Measurements from ENCODE around the gene PHLDB1.

Gene PHLDB1

GRCh38 chr11:118622376-118623268 lies 15.2 kb downstream of the PHLDB1 start:
- H3K9ac ChIP-seq (ENCODE audit: low read depth, low read length): no peak overlapping the region
- H3K4me3 ChIP-seq (ENCODE audit: low read depth in 1 of 2, low read length in 2 of 2): no peak overlapping the region
- ATAC-seq (ENCODE audit: insufficient read depth, low read depth) (no peak), DNase-seq (no peak)
- peaks cover 14% of the 10 kb centered on the region for H3K27me3 ChIP-seq (ENCODE audit: insufficient read depth, low read length, poor library complexity)
- H2AFZ ChIP-seq (ENCODE audit: low read depth, low read length): no peak overlapping the region
- 0 out of 2 replicates have a peak overlapping the region, but pooled peaks have one; percentile 75 for H3K4me2 ChIP-seq (ENCODE audit: insufficient read depth, low read length)
- no peak overlapping the region for H3K27ac ChIP-seq (ENCODE audit: low read length)
- H3K79me2 ChIP-seq (ENCODE audit: insufficient read depth, low read length): no peaks in the 10 kb centered on the region
- no peaks in the 10 kb centered on the region for H3K9me3 ChIP-seq (ENCODE audit: insufficient read depth, low read length, severe bottlenecking)
- H4K20me1 ChIP-seq (ENCODE audit: insufficient read depth, low read length): no peaks in the 10 kb centered on the region
- TF ChIP-seq EZH2 (IDR thresholded peaks at IDR 0.05; ENCODE audit: borderline replicate concordance, low read depth, low read length, severe bottlenecking): no peak
- TF ChIP-seq CTCF (IDR thresholded peaks at IDR 0.05; ENCODE audit: borderline replicate concordance, extremely low read depth, low read length, poor library complexity, severe bottlenecking): no peak
- H3K4me1 ChIP-seq (ENCODE audit: insufficient read depth, low read length): peaks cover 14% of the 10 kb centered on the region
- no peaks in the 10 kb centered on the region for H3K36me3 ChIP-seq (ENCODE audit: insufficient read depth, low read length)

GRCh38 chr11:118623269-118623655 lies 15.8 kb downstream of the PHLDB1 start:
- Histone ChIP-seq H3K4me2 (ENCODE audit: insufficient read depth, low read length) (no peak overlapping the region), H3K27me3 (ENCODE audit: insufficient read depth, low read length, poor library complexity) (peaks cover 14% of the 10 kb centered on the region), H3K9me3 (ENCODE audit: insufficient read depth, low read length, severe bottlenecking) (no peaks in the 10 kb centered on the region), H3K4me3 (ENCODE audit: low read depth in 1 of 2, low read length in 2 of 2) (no peak overlapping the region), H3K27ac (ENCODE audit: low read length) (no peak overlapping the region), H3K9ac (ENCODE audit: low read depth, low read length) (no peak overlapping the region), H3K36me3 (ENCODE audit: insufficient read depth, low read length) (no peaks in the 10 kb centered on the region), H3K79me2 (ENCODE audit: insufficient read depth, low read length) (no peaks in the 10 kb centered on the region), H4K20me1 (ENCODE audit: insufficient read depth, low read length) (no peaks in the 10 kb centered on the region), H2AFZ (ENCODE audit: low read depth, low read length) (no peak overlapping the region), H3K4me1 (ENCODE audit: insufficient read depth, low read length) (peaks cover 14% of the 10 kb centered on the region)
- TF ChIP-seq CTCF (IDR thresholded peaks at IDR 0.05; ENCODE audit: borderline replicate concordance, extremely low read depth, low read length, poor library complexity, severe bottlenecking): no peak
- no peak for TF ChIP-seq EZH2 (IDR thresholded peaks at IDR 0.05; ENCODE audit: borderline replicate concordance, low read depth, low read length, severe bottlenecking)
- ATAC-seq (ENCODE audit: insufficient read depth, low read depth): no peak
- DNase-seq: no peak

- no peaks in the 10 kb centered on the region for H3K36me3 ChIP-seq (ENCODE audit: insufficient read depth, low read length)
- peaks cover 14% of the 10 kb centered on the region for H3K4me1 ChIP-seq (ENCODE audit: insufficient read depth, low read length)
- H3K4me3 ChIP-seq (ENCODE audit: low read depth in 1 of 2, low read length in 2 of 2): no peak overlapping the region
- ATAC-seq (ENCODE audit: insufficient read depth, low read depth) (no peak), DNase-seq (no peak)
- H3K4me2 ChIP-seq (ENCODE audit: insufficient read depth, low read length): no peak overlapping the region
- no peak overlapping the region for H3K27ac ChIP-seq (ENCODE audit: low read length)
- H4K20me1 ChIP-seq (ENCODE audit: insufficient read depth, low read length): no peaks in the 10 kb centered on the region
- no peak for TF ChIP-seq EZH2 (IDR thresholded peaks at IDR 0.05; ENCODE audit: borderline replicate concordance, low read depth, low read length, severe bottlenecking)
- TF ChIP-seq CTCF (IDR thresholded peaks at IDR 0.05; ENCODE audit: borderline replicate concordance, extremely low read depth, low read length, poor library complexity, severe bottlenecking): no peak
- H3K27me3 ChIP-seq (ENCODE audit: insufficient read depth, low read length, poor library complexity): peaks cover 14% of the 10 kb centered on the region
- no peak overlapping the region for H3K9ac ChIP-seq (ENCODE audit: low read depth, low read length)
- no peak overlapping the region for H2AFZ ChIP-seq (ENCODE audit: low read depth, low read length)
- H3K79me2 ChIP-seq (ENCODE audit: insufficient read depth, low read length): no peaks in the 10 kb centered on the region
- H3K9me3 ChIP-seq (ENCODE audit: insufficient read depth, low read length, severe bottlenecking): no peaks in the 10 kb centered on the region
Measured at GRCh38 chr11:118625036-118625690, 17.7 kb downstream of the PHLDB1 start.

Data from DND-41 (cell line).